T-helper 17 cell (primary cell): ENCODE measurements around the gene HSCB. TPM values are rescaled to one million over a fixed set of nuclear protein-coding genes. Genes with fewer than 3 reads are reported as not detected.
A peak's percentile ranks its signal among the peaks of the same experiment; 100 is the strongest.
"Not testable (repeated sequence)": the region's sequence is repeated elsewhere in the genome, so short reads cannot be mapped to it uniquely, and the experiment has no call there.

Experiments
- ATAC-seq: fragments of 150-1000 bp; cut with Tn5 transposase; 2 replicates; pipeline ENCODE4 v1.10.0; 2021; ENCODE audit warnings: mild to moderate bottlenecking, moderate library complexity
- DNase-seq, 3 donors: peaks; one replicate each; pipeline versions ENCODE4 v3.0.0 to v3.0.0-alpha.2; 2020 to 2021
- H3K9me3 ChIP-seq: one replicate; pipeline ENCODE4 v1.7.0; 2013; ENCODE audit warnings: low read length, mild to moderate bottlenecking; ENCODE audit not compliant: control insufficient read depth, poor library complexity, severe bottlenecking
- H3K27ac Mint-ChIP-seq: one replicate; pipeline ENCODE4 v1.8.0; 2022; ENCODE audit warnings: mild to moderate bottlenecking, moderate library complexity, mixed read lengths
- H3K27me3 Mint-ChIP-seq: one replicate; pipeline ENCODE4 v1.8.0; 2022; ENCODE audit warnings: mixed read lengths
- H3K36me3 Mint-ChIP-seq: one replicate; pipeline ENCODE4 v1.8.0; 2022; ENCODE audit warnings: low read depth, mixed read lengths
- H3K4me1 Mint-ChIP-seq: one replicate; pipeline ENCODE4 v1.8.0; 2022; ENCODE audit warnings: mild to moderate bottlenecking, mixed read lengths
- H3K4me3 Mint-ChIP-seq: one replicate; pipeline ENCODE4 v1.8.0; 2022; ENCODE audit warnings: mild to moderate bottlenecking, moderate library complexity, mixed read lengths
- total RNA-seq, 4 donors: library from RNA in 2 of 4; stranded (reverse) in 2 of 4; gene quantifications; one replicate each; pipeline ENCODE4 v1.2.3 and lab custom pipeline; 2022 to 2026

Gene HSCB
- total RNA-seq, 2 donors from 2014 or later = 5.6 to 7.2 TPM

GRCh38 chr22:28759861-28760560 is 18.2 kb downstream of the HSCB start:
- no peak for ATAC-seq
- Mint-ChIP-seq H3K27me3 (no peaks in the 10 kb centered on the region), H3K4me3 (no peak overlapping the region), H3K4me1 (no peaks in the 10 kb centered on the region), H3K27ac (no peak overlapping the region), H3K36me3 (peaks cover 3% of the 10 kb centered on the region)
- DNase-seq = no peak
- H3K9me3 ChIP-seq = no peaks in the 10 kb centered on the region

GRCh38 chr22:28761449-28761755 is 19.6 kb downstream of the HSCB start:
- no peak for ATAC-seq
- H3K36me3 Mint-ChIP-seq = peaks cover 3% of the 10 kb centered on the region
- no peak for DNase-seq
- H3K27me3 Mint-ChIP-seq = no peaks in the 10 kb centered on the region
- H3K27ac Mint-ChIP-seq = no peak overlapping the region
- no peaks in the 10 kb centered on the region for H3K4me1 Mint-ChIP-seq
- H3K9me3 ChIP-seq = no peaks in the 10 kb centered on the region
- no peak overlapping the region for H3K4me3 Mint-ChIP-seq

GRCh38 chr22:28762000-28762399 is 20.2 kb downstream of the HSCB start:
- H3K9me3 ChIP-seq, ATAC-seq, H3K4me3 Mint-ChIP-seq, DNase-seq, H3K36me3 Mint-ChIP-seq, H3K27ac Mint-ChIP-seq, H3K4me1 Mint-ChIP-seq, H3K27me3 Mint-ChIP-seq: not testable (repeated sequence)

GRCh38 chr22:28766628-28767027 is 24.8 kb downstream of the HSCB start:
- no peak for ATAC-seq

GRCh38 chr22:28768701-28769393 is 27.0 kb downstream of the HSCB start:
- peaks cover 5% of the 10 kb centered on the region for H3K36me3 Mint-ChIP-seq
- H3K4me3 Mint-ChIP-seq = no peak overlapping the region
- no peaks in the 10 kb centered on the region for H3K27me3 Mint-ChIP-seq
- DNase-seq (no peak), ATAC-seq (no peak)
- H3K27ac Mint-ChIP-seq = no peak overlapping the region
- peaks cover 6% of the 10 kb centered on the region for H3K4me1 Mint-ChIP-seq
- H3K9me3 ChIP-seq = no peaks in the 10 kb centered on the region

More at GRCh38 chr22:28766628-28767027, 24.8 kb downstream of the HSCB start:
- no peak overlapping the region for H3K27ac Mint-ChIP-seq
- no peaks in the 10 kb centered on the region for H3K9me3 ChIP-seq
- H3K4me3 Mint-ChIP-seq = no peak overlapping the region
- H3K36me3 Mint-ChIP-seq = no peaks in the 10 kb centered on the region
- no peaks in the 10 kb centered on the region for H3K27me3 Mint-ChIP-seq
- no peak for DNase-seq
- H3K4me1 Mint-ChIP-seq = no peaks in the 10 kb centered on the region

- no peak for DNase-seq
- H3K4me1 Mint-ChIP-seq = peaks cover 6% of the 10 kb centered on the region
- H3K4me3 Mint-ChIP-seq = no peak overlapping the region
- peaks cover 5% of the 10 kb centered on the region for H3K36me3 Mint-ChIP-seq
- H3K27me3 Mint-ChIP-seq = no peaks in the 10 kb centered on the region
- H3K9me3 ChIP-seq = no peaks in the 10 kb centered on the region
- no peak overlapping the region for H3K27ac Mint-ChIP-seq
- ATAC-seq = no peak
Measured at GRCh38 chr22:28769394-28770085, 27.7 kb downstream of the HSCB start.

GRCh38 chr22:28771195-28771791 is 29.5 kb downstream of the HSCB start:
- H3K4me1 Mint-ChIP-seq = peaks cover 12% of the 10 kb centered on the region
- H3K27me3 Mint-ChIP-seq = no peaks in the 10 kb centered on the region
- DNase-seq (no peak), ATAC-seq (no peak)
- H3K9me3 ChIP-seq = no peaks in the 10 kb centered on the region
- H3K27ac Mint-ChIP-seq = no peak overlapping the region
- no peak overlapping the region for H3K4me3 Mint-ChIP-seq
- H3K36me3 Mint-ChIP-seq = peaks cover 8% of the 10 kb centered on the region

- Mint-ChIP-seq H3K36me3 (peaks cover 8% of the 10 kb centered on the region), H3K4me3 (peak within 1 kb of the TSS; percentile 98), H3K27ac (peak within 1 kb of the TSS; percentile 93), H3K27me3 (no peaks in the 10 kb centered on the region), H3K4me1 (peaks cover 16% of the 10 kb centered on the region)
- ATAC-seq (peak; percentile 95), DNase-seq (peak; percentile 85 to 87 (median 85))
- no peaks in the 10 kb centered on the region for H3K9me3 ChIP-seq
Measured at GRCh38 chr22:28772633-28773460, 31.0 kb downstream of the HSCB start, which contains the start of gene CCDC117. Gene CCDC117, plus strand, starts transcription at chr22:28772695. Its CDS starts 155 bp downstream, at chr22:28772850.

- no peak for ATAC-seq
- DNase-seq = no peak
- H3K9me3 ChIP-seq = no peaks in the 10 kb centered on the region
- peaks cover 8% of the 10 kb centered on the region for H3K36me3 Mint-ChIP-seq
- H3K4me3 Mint-ChIP-seq = peak overlapping the region; percentile 98
- no peaks in the 10 kb centered on the region for H3K27me3 Mint-ChIP-seq
- H3K27ac Mint-ChIP-seq = peak overlapping the region; percentile 93
- H3K4me1 Mint-ChIP-seq = peaks cover 17% of the 10 kb centered on the region
Measured at GRCh38 chr22:28773461-28773867, 31.6 kb downstream of the HSCB start.

- Mint-ChIP-seq H3K4me1 (peaks cover 17% of the 10 kb centered on the region), H3K4me3 (peak overlapping the region; percentile 80), H3K36me3 (peaks cover 8% of the 10 kb centered on the region), H3K27me3 (no peaks in the 10 kb centered on the region), H3K27ac (peak overlapping the region; percentile 93)
- H3K9me3 ChIP-seq = no peaks in the 10 kb centered on the region
- ATAC-seq (no peak), DNase-seq (no peak)
Measured at GRCh38 chr22:28774378-28774777, 32.5 kb downstream of the HSCB start.

GRCh38 chr22:28779833-28780232 is 38.0 kb downstream of the HSCB start:
- H3K9me3 ChIP-seq = no peaks in the 10 kb centered on the region
- H3K36me3 Mint-ChIP-seq = peaks cover 4% of the 10 kb centered on the region
- DNase-seq = no peak
- no peak overlapping the region for H3K27ac Mint-ChIP-seq
- no peak for ATAC-seq
- no peaks in the 10 kb centered on the region for H3K27me3 Mint-ChIP-seq
- peaks cover 14% of the 10 kb centered on the region for H3K4me1 Mint-ChIP-seq
- no peak overlapping the region for H3K4me3 Mint-ChIP-seq

GRCh38 chr22:28780296-28780695 is 38.5 kb downstream of the HSCB start:
- Mint-ChIP-seq H3K4me3 (no peak overlapping the region), H3K27ac (no peak overlapping the region), H3K4me1 (peaks cover 16% of the 10 kb centered on the region), H3K36me3 (peaks cover 4% of the 10 kb centered on the region), H3K27me3 (no peaks in the 10 kb centered on the region)
- H3K9me3 ChIP-seq = no peaks in the 10 kb centered on the region
- DNase-seq (no peak), ATAC-seq (no peak)
